Activated gamma-delta T cell (primary cell): ENCODE data around the gene PDE12.
A peak's percentile ranks its signal among the peaks of the same experiment; 100 is the strongest.

Source experiments
- DNase-seq: peaks from one replicate; lab custom pipeline; 2025; lab: John Stamatoyannopoulos, UW
- total RNA-seq, 2 donors: gene quantifications; one replicate each; lab custom pipeline; 2026; lab: John Stamatoyannopoulos, UW

PDE12 gene
- 46.6 to 49.5 reads per million in 2 donors for total RNA-seq

GRCh38 chr3:57555738-57556458, at the start of gene PDE12:
TSS of gene PDE12 (plus strand) at chr3:57556274. CDS start at chr3:57556380, 106 bp downstream.
- DNase-seq: peak; percentile 60

- no peak for DNase-seq
These were observed 43.9 kb upstream of the PDE12 start for GRCh38 chr3:57512166-57512565.

GRCh38 chr3:57518276-57518915, 37.7 kb upstream of the PDE12 start:
- DNase-seq: no peak

- DNase-seq: no peak
These were observed 25.9 kb upstream of the PDE12 start for GRCh38 chr3:57530071-57530608.

GRCh38 chr3:57538465-57538864, 17.6 kb upstream of the PDE12 start:
- DNase-seq: no peak

- no peak for DNase-seq
These were observed 11.6 kb upstream of the PDE12 start, which contains the start of gene DNAH12 for GRCh38 chr3:57544181-57545125. TSS of gene DNAH12 (minus strand) at chr3:57544344. CDS start at chr3:57542870, 1,474 bp downstream.

GRCh38 chr3:57545636-57546268, 10.3 kb upstream of the PDE12 start:
- no peak for DNase-seq

GRCh38 chr3:57546616-57547015, 9.5 kb upstream of the PDE12 start:
- DNase-seq: no peak

GRCh38 chr3:57555306-57555705, 768 bp upstream of the PDE12 start:
- DNase-seq: no peak

- peak; percentile 30 for DNase-seq
These were observed 498 bp downstream of the PDE12 start for GRCh38 chr3:57556459-57557084.

- no peak for DNase-seq
These were observed 1.0 kb downstream of the PDE12 start for GRCh38 chr3:57557085-57557537.

GRCh38 chr3:57559526-57559925, 3.5 kb downstream of the PDE12 start:
- no peak for DNase-seq

- no peak for DNase-seq
These were observed 13.9 kb downstream of the PDE12 start for GRCh38 chr3:57569859-57570450.

GRCh38 chr3:57570878-57571277, 14.8 kb downstream of the PDE12 start:
- DNase-seq: no peak

- no peak for DNase-seq
These were observed 16.0 kb downstream of the PDE12 start for GRCh38 chr3:57572096-57572495.

- no peak for DNase-seq
These were observed 20.0 kb downstream of the PDE12 start for GRCh38 chr3:57575966-57576626.

GRCh38 chr3:57577801-57578200, 21.7 kb downstream of the PDE12 start:
- no peak for DNase-seq

GRCh38 chr3:57582474-57583168, 26.5 kb downstream of the PDE12 start:
- DNase-seq: no peak

- no peak for DNase-seq
These were observed 27.5 kb downstream of the PDE12 start for GRCh38 chr3:57583544-57583943.
